Smooth muscle cell (in vitro differentiated cells): ENCODE results near the gene ATXN7L1. TPM values are rescaled to one million over a fixed set of nuclear protein-coding genes. Genes with fewer than 3 reads are reported as not detected.

Experiments used
- DNase-seq: peaks from one replicate; lab custom pipeline; 2025; ENCODE audit not compliant: unreplicated experiment; lab: John Stamatoyannopoulos, UW
- H2AFZ ChIP-seq: fragments of 200-600 bp; sonication (generic); 2 replicates; pipeline ENCODE4 v1.6.0; 2016; ENCODE audit warnings: antibody characterized with exemption, low read depth, mild to moderate bottlenecking
- H3F3A ChIP-seq: fragments of 200-600 bp; sonication (generic); 2 replicates; pipeline ENCODE4 v1.6.0; 2017; ENCODE audit warnings: antibody characterized with exemption, low read depth
- H3K27ac ChIP-seq: fragments of 200-600 bp; sonication (generic); 2 replicates; pipeline ENCODE4 v1.5.1; 2016; ENCODE audit warnings: low read depth, mild to moderate bottlenecking
- H3K27me3 ChIP-seq: fragments of 200-600 bp; sonication (generic); 2 replicates; pipeline ENCODE4 v1.6.1; 2016; ENCODE audit warnings: low read depth, mild to moderate bottlenecking
- H3K36me3 ChIP-seq: fragments of 200-600 bp; sonication (generic); 2 replicates; pipeline ENCODE4 v1.5.1; 2016; ENCODE audit warnings: low read depth
- H3K4me1 ChIP-seq: fragments of 200-600 bp; sonication (generic); 2 replicates; pipeline ENCODE4 v1.5.1; 2016; ENCODE audit warnings: low read depth
- H3K4me2 ChIP-seq: fragments of 200-600 bp; sonication (generic); 2 replicates; pipeline ENCODE4 v1.6.0; 2016; ENCODE audit warnings: mild to moderate bottlenecking
- H3K4me3 ChIP-seq: fragments of 200-600 bp; sonication (generic); 2 replicates; pipeline ENCODE4 v1.5.1; 2016; ENCODE audit warnings: mild to moderate bottlenecking
- H3K79me2 ChIP-seq: fragments of 200-600 bp; sonication (generic); 2 replicates; pipeline ENCODE4 v1.6.0; 2016; ENCODE audit warnings: low read depth, mild to moderate bottlenecking
- H3K9ac ChIP-seq: fragments of 200-600 bp; sonication (generic); 2 replicates; pipeline ENCODE4 v1.6.0; 2016; ENCODE audit warnings: low read depth
- H3K9me3 ChIP-seq: fragments of 200-600 bp; sonication (generic); replicated peaks from 2 replicates; pipeline ENCODE4 v1.5.1; 2016; ENCODE audit warnings: low read depth
- H4K20me1 ChIP-seq: fragments of 200-600 bp; sonication (generic); 2 replicates; pipeline ENCODE4 v1.6.0; 2016; ENCODE audit warnings: low read depth
- WGBS: methylation state at CpG from one replicate; pipeline ENCODE4 v1.1.7; 2016; ENCODE audit warnings: low lambda C conversion rate; 5-methylcytosine and 5-hydroxymethylcytosine counted together
- polyA plus RNA-seq: library from polyadenylated mRNA; unstranded; fragments of >200 nt; fragmentation: Nextera tagmentation; extraction: Ambion mirVana; gene quantifications from 2 replicates; pipeline ENCODE4 v1.2.1, GENCODE V29; 2016
- total RNA-seq: library from RNA; depleted of rRNA; stranded (reverse); fragments of >200 nt; gene quantifications from 2 replicates; pipeline ENCODE4 v1.2.3, GENCODE V29; 2014
- TF ChIP-seq, protein P1 (sequence below): fragments of 200-600 bp; sonication (generic); IDR thresholded peaks from 2 replicates; pipeline ENCODE4 v1.5.1; 2017; ENCODE audit warnings: borderline replicate concordance, mild to moderate bottlenecking, antibody characterized with exemption; ENCODE audit not compliant: insufficient read depth, poor library complexity, severe bottlenecking

Gene ATXN7L1
- total and polyA plus RNA-seq, 2 experiments from 2014 or later: 3.3 to 4.4 TPM

DNA sequence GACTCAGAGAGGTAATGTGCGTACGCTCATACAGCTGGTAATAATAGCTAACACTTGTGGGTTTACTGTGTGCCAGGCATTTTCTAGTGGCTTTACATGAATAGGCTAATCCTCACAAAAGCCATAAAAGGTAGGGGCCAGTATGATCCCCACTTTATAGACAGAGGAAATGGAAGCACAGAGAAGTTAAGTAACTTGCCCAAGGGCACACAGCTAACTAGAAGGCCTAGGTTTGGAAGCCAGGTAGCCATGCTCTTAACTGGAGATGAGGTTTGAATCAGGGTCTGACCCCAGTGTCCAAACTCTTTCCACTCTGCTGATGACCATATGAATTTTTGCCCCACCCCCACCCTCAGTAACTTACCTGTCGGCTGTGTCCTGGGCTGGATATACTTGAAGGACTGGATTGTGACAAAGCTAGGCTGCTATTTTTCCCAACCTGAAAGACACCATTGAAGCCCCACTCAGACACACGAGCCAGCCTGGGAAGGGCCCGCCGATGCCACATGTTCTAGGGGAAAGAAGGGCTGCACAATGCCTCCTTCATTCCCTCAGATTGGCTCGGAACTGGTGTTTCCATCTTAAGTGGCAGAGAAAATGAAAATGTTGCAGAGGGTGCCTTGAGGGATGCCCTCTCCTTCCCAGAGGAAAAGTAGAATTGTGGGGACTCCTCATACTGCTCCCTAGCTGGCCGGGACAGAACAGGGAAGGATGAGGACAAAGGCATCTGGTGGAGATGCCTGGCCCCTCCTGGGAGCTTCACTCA is 266.1 kb downstream of the ATXN7L1 start:
- H3K4me1 ChIP-seq: peaks cover 6% of the 10 kb centered on the region
- H3K9ac ChIP-seq: no peak overlapping the region
- H3F3A ChIP-seq: no peaks in the 10 kb centered on the region
- H4K20me1 ChIP-seq: no peaks in the 10 kb centered on the region
- H3K4me2 ChIP-seq: no peak overlapping the region
- H3K9me3 ChIP-seq: no peaks in the 10 kb centered on the region
- H3K4me3 ChIP-seq: no peak overlapping the region
- TF ChIP-seq, protein P1, sequence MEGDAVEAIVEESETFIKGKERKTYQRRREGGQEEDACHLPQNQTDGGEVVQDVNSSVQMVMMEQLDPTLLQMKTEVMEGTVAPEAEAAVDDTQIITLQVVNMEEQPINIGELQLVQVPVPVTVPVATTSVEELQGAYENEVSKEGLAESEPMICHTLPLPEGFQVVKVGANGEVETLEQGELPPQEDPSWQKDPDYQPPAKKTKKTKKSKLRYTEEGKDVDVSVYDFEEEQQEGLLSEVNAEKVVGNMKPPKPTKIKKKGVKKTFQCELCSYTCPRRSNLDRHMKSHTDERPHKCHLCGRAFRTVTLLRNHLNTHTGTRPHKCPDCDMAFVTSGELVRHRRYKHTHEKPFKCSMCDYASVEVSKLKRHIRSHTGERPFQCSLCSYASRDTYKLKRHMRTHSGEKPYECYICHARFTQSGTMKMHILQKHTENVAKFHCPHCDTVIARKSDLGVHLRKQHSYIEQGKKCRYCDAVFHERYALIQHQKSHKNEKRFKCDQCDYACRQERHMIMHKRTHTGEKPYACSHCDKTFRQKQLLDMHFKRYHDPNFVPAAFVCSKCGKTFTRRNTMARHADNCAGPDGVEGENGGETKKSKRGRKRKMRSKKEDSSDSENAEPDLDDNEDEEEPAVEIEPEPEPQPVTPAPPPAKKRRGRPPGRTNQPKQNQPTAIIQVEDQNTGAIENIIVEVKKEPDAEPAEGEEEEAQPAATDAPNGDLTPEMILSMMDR: no peak
- H3K27ac ChIP-seq: no peak overlapping the region
- H3K27me3 ChIP-seq: no peaks in the 10 kb centered on the region
- H3K36me3 ChIP-seq: no peaks in the 10 kb centered on the region
- H2AFZ ChIP-seq: no peak overlapping the region
- no peak for DNase-seq
- no peaks in the 10 kb centered on the region for H3K79me2 ChIP-seq
- 85% methylated on average over 8 of the region's 8 CpGs for WGBS

DNA sequence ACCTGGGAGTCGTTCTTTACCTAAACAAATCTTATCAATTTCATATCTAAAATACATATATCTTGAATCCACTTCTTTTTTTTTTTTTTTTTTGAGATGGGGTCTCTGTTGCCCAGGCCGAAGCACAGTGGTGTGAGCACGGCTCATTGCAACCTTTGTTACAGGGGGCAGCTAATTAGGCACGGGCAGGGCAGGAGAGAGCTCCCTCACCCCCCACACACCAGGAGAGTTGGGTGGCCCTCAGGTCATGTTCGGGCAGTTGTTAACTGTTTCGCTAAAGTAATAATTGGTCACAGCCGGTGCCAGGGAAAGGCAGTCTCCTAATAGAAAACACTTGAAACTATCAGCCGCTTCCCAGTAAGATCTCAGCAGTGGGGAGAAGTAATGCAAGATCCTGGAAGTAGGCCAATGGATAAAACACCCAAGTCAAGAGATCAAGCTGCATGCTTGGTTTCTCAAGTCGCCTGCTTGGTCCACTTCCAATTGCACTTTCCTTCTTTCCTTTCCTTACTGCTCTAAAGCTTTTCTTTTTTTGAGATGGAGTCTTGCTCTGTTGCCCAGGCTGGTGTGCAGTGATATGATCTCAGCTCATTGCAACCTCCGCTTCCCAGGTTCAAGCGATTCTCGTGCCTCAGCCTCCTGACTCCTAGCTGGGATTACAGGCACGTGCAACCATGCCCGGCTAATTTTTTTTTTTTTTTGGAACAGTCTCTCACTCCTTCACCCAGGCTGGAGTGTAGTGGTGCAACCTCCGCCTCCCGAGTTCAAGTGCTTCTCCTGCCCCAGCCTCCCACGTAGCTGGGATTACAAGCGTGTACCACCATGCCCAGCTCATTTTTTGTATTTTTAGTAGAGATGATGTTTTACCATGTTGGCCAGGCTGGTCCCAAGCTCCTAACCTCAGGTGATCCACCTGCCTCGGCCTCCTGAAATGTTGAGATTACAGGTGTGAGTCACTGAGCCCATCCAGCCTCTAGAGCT is 273.8 kb downstream of the ATXN7L1 start:
- Histone ChIP-seq H3K4me3 (no peak overlapping the region), H3K79me2 (no peaks in the 10 kb centered on the region), H3F3A (no peaks in the 10 kb centered on the region), H3K4me2 (no peak overlapping the region), H3K27ac (no peak overlapping the region), H3K4me1 (peaks cover 6% of the 10 kb centered on the region), H3K9ac (no peak overlapping the region), H4K20me1 (no peaks in the 10 kb centered on the region), H3K27me3 (no peaks in the 10 kb centered on the region), H3K36me3 (no peaks in the 10 kb centered on the region), H3K9me3 (no peaks in the 10 kb centered on the region), H2AFZ (no peak overlapping the region)
- TF ChIP-seq, protein P1: no peak
- no peak for DNase-seq
- WGBS: 96% methylated on average over 19 of the region's 19 CpGs

DNA sequence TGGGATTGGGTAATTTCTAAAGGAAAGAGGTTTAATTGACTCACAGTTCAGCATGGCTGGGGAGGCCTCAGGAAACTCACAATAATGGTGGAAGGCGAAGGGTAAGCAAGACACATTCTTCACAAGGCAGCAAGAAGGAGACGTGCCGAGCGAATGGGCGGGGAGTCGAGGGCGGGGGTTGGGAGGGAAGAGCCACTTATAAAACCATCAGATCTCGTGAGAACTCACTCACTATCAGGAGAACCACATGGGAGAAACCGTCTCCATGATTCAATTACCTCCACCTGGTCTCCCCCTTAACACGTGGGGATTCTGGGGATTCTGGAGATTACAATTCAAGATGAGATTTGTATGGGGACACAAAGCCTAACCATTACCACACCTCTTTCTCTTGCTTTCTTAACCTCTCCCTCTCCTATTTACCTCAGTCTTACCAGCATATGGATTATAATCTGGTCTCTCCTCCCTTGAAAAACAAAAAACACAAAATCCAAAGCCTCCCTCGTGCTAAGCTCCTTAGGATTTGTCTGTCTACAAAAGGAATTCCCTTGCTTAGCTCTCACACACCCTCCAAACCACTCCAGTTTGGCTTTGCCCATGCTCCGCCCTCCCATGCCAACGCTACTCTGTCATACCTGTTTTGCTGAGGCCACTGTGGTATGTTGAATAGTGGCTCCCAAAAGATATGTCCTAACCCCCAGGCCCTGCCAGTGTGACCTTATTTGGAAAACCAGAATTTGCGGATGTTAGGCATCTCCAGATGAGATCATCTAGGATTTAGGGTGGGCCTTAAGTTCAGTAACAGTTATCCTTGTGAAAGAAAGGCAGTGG is 275.5 kb downstream of the ATXN7L1 start:
- no peak overlapping the region for H2AFZ ChIP-seq
- no peak overlapping the region for H3K9ac ChIP-seq
- TF ChIP-seq, protein P1: no peak
- no peaks in the 10 kb centered on the region for H4K20me1 ChIP-seq
- H3K27me3 ChIP-seq: no peaks in the 10 kb centered on the region
- no peak overlapping the region for H3K4me2 ChIP-seq
- H3K4me1 ChIP-seq: peaks cover 6% of the 10 kb centered on the region
- 78% methylated on average over 14 of the region's 14 CpGs for WGBS
- no peaks in the 10 kb centered on the region for H3K9me3 ChIP-seq
- DNase-seq: no peak
- no peak overlapping the region for H3K27ac ChIP-seq
- H3F3A ChIP-seq: no peaks in the 10 kb centered on the region
- H3K36me3 ChIP-seq: no peaks in the 10 kb centered on the region
- H3K4me3 ChIP-seq: no peak overlapping the region
- H3K79me2 ChIP-seq: no peaks in the 10 kb centered on the region
